ENCODE measurements around the gene TGM1.
"Not testable (repeated sequence)": the region's sequence is repeated elsewhere in the genome, so short reads cannot be mapped to it uniquely, and the experiment has no call there.

Gene TGM1

DNA sequence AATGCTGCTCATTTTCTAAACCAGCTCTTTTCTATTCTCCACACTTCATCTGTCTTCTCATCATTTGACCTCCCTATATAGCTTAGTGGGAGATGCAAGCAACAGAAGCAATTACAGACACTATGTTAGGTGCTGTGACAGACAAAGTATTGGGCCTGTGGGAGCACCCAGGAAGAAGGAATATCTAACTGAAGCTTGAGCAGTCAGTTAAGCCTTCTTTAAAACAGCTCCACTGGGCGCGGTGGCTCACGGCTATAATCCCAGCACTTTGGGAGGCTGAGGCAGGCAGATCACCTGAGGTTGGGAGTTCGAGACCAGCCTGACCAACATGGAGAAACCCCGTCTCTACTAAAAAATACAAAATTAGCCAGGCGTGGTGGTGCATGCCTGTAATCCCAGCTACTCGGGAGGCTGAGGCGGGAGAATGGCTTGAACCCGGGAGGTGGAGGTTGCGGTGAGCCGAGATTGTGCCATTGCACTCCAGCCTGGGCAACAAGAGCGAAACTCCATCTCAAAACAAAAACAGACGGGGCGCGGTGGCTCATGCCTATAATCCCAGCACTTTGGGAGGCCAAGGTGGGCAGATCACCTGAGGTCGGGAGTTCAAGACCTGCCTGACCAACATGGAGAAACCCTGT, 59.6 kb downstream of the TGM1 start:
- not testable (repeated sequence) for FAIRE-seq

GRCh38 chr14:24202538-24202937, 60.4 kb downstream of the TGM1 start:
- FAIRE-seq = not testable (repeated sequence)
